HG03135 (cell line): Measurements from ENCODE around the gene C1S.
"Not testable (repeated sequence)": the region's sequence is repeated elsewhere in the genome, so short reads cannot be mapped to it uniquely, and the experiment has no call there.

Experiments used
- ATAC-seq: cut with Tn5 transposase; IDR thresholded peaks from one replicate; pipeline ENCODE4 v1.9.1; 2021; ENCODE audit warnings: mild to moderate bottlenecking, moderate library complexity; ENCODE audit not compliant: unreplicated experiment

The C1S gene

DNA sequence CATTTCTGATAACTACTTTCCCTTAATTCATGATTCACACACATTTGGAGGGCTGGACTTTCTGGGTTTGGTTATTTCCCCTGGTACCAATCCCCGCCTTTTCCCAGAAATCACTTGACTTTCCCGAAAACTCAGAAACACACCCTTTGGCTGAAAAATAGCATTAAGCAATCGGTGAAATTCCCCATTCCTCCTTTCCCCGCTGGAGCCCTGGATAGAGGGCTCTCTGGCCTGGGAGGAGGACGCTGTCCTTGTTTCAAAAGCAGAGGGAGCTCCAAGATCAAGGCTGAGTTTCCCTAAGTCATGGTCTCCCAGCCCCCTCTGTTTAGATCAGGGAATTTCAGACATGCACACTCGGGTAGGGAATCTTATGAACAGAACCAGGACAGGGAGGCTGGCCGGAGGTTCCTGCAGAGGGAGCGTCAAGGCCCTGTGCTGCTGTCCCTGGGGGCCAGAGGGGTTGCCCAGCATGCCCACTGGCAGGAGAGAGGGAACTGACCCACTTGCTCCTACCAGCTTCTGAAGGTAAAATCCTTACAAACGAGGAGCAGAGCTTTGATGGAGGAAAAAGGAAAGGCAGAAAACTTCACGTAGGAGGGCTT is at the start of gene C1S:
C1S (plus strand) TSS at position 366 of the 602 bp plus-strand sequence. CDS start 1,195 bp downstream, outside the sequence.
- no peak for ATAC-seq

DNA sequence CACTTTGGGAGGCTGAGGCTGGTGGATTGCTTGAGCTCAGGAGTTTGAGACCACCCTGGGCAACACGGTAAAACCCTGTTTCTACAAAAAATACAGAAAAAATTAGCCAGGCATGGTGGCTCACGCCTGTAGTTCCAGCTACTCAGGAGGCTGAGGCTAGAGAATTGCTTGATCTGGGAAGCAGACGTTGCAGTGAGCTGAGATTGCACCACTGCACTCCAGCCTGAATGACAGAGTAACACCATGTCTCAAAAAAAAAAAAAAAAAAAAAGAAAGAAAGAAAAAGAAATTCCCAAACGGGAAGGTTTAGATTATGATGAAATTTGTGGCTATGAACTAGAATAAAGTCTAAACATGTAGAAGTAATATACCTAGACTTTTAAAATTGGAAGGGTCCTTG is 49.1 kb upstream of the C1S start:
- ATAC-seq, result not testable (repeated sequence)

DNA sequence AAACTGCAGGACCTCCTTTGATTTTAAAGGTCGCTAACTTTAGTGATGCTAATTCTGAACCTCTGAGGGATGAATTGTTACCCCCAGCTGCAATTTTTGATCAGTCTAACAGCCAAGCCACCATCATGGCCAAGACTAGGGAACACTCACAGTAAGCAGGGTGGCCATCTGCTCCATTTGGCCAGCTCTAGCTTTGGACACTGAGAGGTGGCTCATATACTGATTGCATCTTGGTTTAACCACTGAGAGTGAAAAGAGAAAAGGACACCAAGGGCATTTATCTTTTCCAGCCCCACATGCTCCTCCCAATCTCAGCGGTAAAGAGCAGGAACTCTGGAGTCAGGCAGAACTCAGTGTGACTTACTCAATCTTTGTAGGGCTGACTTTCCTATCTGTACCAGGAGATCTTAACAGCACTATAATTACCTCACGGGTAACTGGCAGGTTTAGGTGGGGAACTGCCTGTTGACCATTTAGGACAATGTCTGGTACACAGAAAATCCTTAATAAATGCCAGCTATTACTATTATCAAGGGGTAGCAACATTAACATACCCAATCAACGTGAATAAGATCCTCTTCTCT is 48.4 kb upstream of the C1S start:
- no peak for ATAC-seq

DNA sequence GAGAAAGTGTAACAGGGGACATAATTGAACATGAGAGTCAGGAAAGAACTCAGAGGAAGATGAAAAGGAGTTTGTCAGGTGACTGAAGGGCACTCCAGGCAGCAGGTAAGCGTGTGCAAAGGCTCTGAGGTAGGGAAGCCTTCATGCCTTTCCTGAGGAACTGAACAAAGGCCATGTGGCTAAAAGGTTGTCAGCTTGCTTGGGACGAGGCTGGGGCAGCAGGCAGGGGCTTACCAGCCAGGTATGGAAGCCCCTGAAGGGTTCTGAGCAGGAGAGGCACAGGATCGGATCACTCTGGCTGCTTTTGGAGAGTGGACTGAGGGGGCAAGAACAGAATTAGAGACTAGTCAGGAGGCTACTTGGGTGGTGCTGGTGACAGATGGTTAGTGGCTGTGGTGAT is 47.4 kb upstream of the C1S start:
- ATAC-seq, result no peak

DNA sequence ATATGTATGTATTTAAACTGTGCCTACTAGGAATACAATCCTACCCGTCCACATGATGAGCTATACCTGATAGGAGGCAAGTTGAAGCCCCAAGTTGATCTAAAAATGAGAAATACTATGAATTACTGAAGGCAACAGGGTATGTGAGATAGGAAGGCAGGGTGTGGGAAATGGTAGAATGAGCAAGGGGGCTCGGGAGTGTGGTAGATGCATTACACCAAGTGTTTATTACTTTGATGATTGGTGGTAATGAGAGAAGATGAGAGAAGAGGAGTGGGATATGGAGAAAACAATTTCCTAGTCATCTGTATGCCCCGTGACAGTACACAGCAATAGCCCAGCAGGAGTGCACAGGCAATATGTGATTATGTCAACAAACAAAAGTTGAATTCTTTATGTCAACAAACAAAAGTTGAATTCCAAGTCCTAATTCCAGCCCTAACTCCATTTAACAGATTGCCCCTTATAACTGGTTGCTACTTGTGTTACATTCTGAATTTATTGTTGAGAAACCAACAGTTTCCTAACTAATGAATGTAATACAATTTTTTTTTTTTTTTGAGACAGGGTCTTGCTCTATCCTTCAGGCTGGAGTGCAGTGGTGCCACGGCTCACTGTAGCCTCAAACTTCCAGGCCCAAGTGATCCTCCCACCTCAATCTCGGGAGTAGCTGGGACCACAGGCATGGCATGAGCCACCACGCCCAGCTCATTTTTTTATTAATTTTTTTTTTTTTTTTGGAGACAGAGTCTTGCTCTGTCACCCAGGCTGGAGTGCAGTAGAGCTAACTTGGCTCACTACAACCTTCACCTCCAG is 44.8 kb upstream of the C1S start:
- no peak for ATAC-seq

DNA sequence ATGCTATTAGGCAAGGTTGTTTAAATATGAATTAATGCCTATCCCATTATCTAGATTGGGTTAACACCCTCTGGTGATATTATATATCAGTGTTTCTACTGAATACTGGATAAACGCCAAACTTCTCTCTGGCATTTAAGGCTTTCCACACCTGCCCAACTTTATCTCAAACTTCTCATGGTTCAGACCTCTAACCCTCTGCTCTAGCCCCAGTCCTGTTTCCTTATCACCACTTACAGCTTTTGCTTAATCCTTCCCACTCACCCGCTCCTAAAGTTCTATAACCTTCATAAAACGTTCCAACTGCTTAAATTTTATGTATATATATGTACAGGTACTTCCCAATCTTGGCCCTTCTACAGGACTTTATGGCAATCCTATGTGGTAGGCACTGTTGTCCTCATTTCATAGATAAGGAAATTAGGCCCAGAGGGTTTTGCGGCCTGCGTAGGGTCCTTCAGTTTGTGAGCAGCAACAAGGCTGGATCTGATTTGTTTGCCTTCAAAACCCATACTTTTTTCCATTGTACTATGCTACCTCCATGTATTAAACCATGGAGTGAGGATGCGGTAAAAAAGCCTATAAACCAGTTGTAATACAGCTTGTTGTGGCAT is 43.5 kb upstream of the C1S start:
- ATAC-seq, result no peak

DNA sequence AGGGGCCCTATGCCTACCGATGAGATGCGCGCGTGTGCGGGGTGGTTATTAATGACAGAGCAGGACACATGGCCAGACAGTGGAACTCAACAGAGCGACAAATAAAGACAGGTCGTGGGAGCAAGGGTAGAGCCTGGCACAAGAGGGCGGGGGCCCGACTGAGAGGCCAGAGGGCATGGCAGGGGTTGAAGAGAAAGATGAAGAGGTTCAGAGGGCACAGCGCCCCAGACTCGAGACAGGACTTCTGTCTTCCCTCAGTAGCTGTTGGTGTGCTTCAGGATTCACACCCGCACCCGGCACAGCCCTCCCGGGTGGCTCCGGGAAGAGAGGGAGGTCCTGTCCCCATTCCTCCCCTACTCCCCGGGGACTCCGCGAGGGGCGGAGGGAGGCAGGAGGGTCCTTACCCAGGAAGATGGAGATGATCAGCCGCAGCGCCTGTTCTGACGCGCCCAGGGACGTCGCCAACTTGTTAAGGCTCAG is 42.6 kb upstream of the C1S start:
- peak; percentile 24 for ATAC-seq

DNA sequence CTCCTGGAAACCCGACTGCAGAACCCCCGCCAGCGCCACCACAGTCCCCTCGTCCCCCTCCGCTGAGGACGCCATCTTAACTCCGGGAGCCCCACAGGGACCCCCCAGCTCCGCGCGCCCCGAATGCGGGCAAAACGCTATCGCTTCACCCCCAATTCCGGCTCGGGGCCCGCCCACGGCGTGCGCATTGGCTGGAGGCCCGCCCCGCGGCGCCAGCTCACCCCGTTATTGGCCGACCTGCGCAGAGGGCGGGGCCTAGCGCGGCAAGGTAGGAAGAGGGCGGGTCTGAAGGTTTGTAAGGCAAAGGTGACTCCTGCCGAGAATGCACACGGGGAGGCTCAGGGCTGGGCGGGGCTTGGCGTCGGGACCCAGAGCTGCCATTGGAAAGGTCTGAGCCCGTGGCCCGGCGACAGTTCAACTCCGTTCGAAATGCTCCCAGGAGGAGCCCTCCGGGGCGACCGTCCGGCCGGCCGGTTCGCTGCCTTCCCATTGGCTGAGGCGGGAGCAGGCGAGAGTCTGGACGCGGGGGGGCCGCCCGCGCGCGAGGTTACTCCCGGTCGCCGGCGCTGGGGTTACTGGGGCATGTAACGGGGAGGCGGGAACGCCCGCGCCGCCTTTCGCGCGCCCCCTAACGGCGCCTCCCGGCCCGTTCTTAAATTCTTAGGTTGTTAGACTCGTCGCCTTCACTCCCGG is 42.0 kb upstream of the C1S start, which contains the start of gene LPCAT3:
LPCAT3 (minus strand) TSS at position 127 of the 693 bp plus-strand sequence; CDS start at position 75, 52 bp downstream.
- ATAC-seq, result peak; percentile 91

DNA sequence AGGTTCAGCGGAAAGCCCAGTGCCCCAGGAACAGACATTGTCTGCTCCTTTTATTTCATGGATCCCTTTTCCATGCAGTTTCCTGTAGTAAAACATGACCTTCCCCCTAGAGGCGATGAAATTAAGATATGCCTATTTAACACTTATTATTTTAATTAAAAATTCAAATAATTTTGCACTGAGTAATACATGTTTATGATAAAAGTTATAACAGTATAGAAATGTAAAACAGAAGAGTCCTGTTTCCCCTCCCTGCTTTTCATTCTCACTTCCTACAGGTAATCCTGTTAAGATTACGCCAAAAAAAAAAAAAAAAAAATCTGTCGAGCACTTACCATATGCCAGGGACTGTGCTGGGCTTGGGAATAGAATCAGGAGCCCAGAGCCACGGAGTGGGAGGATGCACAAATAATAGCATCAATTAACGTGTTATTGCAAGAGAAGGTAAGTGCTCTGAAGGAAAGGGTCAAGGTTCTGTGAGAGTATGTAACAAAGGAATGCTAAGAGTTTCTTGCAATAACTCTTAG is 41.4 kb upstream of the C1S start:
- no peak for ATAC-seq

DNA sequence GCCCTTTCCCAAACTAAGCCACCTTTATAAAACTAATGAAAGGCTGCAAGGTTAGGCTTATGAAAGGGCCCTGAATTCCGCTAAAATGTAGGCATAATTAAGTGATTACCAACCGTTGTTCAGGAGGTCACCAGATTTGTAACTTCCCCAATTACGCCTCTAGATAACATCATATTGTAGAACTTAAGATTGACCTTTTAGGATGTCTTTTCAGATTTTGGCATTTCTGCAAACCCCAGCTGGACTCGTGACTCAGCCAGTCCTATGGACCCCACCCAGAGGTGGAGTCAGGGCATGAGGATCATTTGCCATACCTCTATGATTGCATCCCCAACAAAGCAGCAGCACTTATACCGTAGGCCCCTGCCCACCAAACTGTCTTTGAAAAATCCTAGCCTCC is 38.6 kb upstream of the C1S start:
- ATAC-seq, result no peak

DNA sequence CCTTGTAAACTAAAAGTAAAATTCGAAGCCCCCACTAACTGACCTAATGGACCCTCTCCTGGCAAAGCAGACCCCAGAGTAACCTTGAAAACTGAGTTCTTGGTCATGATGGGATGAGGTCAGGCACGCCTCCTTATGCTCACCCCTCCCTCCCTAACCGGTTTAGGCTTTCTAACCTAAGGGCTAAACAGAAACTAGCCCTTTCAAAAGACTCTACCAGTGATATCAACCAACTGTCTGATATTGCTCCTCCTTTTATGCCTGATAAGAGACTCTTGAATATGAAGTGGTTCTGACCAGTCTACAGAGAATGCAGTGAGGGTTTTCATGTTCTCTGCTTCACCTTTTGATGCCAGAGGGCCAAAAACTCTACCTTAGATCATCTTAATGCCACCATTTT is 37.4 kb upstream of the C1S start:
- no peak for ATAC-seq

DNA sequence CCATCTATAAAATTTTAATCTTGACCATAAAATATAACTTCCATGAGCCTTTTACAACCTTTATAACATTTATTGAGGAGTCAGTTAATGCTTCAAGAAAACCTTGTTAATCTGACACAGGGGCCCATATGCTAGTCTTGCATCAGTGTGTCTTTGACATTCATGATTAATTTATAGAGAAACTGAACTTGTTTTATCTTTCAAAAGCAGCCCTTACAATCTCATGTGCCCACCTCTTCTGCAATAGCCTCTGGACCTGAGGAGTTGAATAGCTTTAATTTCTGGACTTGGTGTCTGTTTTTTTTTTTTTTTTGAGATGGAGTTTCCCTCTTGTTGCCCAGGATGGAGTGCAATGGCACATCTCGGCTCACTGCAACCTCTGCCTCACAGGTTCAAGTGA is 33.7 kb upstream of the C1S start:
- ATAC-seq, result no peak

DNA sequence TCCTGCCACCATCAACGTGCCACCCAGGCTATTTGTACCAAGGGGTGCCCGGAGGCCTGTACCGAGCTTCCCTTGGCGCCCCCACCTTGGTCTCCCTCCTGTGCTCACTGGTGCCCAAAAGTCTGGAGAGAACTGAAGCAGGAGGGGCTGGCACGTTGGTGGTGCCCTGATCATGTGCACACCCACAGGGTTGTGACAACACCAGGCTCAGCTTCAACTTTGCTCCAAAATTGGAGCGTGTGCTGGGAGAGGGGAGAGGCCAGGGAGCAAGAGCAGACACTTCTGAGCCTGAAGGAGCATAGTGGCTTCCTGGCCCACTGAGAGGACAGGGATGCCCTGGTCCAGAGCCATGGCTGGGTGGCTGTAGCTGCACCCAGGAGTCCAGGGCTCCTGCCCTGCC is 29.2 kb upstream of the C1S start:
- ATAC-seq, result no peak

DNA sequence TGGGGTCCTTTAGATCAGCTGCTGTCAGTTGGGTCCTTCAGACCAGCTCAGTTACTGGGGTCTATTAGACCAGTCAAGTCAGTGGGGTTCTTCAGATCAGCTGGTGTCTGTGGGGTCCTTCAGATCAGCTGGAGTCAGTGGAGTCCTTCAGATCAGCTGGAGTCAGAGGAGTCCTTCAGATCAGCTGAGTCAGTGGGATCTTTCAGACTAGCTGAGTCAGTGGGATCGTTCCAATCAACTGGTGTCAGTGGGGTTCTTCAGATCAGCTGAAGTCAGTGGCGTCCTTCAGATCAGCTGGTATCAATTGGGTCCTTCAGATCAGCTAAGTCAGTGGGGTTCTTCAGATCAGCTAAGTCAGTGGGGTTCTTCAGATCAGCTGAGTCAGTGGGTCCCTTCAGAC is 27.5 kb upstream of the C1S start:
- ATAC-seq, result no peak

DNA sequence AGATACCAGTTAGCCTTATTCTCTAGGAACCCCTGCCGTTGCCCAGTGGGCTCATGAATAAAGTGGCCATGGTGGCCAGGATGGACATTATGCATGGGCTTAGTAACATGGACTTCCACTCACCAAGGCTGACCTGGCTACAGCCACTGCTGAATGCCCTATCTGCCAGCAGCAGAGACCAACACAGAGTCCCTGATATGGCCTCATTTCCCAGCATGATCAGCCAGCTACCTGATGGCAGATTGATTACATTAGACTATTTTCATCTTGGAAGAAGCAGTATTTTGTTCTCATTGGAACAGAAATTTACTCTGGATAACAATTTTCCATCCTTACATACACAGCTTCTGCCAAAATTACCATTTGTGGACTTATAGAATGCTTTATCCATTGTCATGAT is 26.1 kb upstream of the C1S start:
- no peak for ATAC-seq

DNA sequence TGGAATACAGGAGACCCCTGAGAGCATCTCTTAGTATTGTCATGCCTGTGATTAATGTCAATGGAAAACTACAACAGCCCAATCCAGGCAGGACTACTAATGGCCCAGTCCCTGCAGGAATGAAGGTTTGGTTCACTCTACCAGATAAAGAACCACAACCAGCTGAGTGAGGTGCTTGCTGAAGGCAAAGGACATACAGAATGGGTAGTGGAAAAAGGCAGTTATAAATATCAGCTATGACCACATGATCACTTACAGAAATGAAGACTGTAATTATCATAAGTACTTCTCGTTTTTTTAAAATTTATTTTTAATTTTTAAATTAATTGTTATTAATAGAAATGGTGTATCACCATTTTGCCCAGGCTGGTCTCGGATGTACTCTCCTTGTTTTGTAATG is 25.1 kb upstream of the C1S start:
- no peak for ATAC-seq

DNA sequence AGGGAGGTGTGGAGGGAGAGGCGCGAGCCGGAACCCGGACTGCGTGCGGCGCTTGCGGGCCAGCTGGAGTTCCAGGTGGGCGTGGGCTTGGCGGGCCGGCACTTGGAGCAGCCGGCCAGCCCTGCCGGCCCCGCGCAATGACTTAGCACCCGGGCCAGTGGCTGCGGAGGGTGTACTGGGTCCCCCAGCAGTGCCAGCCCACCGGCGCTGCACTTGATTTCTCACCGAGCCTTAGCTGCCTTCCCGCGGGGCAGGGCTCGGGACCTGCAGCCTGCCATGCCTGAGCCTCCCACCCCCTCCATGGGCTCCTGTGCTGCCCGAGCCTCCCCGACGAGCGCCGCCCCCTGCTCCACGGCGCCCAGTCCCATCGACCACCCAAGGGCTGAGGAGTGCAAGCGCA is 23.1 kb upstream of the C1S start:
- not testable (repeated sequence) for ATAC-seq

DNA sequence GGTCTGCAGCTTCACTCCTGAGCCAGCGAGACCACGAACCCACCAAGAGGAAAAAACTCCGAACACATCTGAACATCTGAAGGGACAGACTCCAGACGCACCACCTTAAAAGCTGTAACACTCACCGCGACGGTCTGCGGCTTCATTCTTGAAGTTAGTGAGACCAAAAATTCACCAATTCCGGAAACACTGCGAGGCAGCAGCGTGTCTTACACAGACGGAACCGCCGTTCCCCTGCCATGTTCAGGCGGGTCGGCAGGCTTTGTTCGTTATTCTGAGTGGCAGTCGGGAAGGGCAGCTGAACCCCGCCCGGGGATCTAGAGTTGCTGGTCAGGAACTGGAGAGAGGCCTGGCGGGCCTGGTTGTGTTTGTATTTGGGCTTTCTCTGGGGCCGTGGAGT is 21.9 kb upstream of the C1S start:
- ATAC-seq, result no peak

DNA sequence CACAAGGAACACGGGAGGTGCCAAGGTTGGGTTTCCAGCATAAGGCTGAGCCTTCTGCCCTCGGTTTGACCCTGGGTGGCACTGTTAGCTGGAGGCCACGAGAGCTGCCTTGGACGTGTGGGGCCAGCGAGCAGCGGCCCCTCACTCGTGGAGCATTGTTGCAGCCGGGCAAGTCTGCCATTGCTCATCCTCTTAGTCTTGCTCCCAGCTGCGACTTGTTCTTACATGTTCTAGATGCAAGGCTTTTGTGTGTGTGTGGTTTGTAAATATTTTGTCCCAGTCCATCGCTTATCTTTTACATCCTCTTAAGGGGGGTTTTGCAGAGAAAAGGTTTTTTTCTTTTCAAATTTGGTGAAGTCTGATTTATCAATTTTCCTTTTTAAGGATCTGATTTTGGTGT is 21.1 kb upstream of the C1S start:
- no peak for ATAC-seq

DNA sequence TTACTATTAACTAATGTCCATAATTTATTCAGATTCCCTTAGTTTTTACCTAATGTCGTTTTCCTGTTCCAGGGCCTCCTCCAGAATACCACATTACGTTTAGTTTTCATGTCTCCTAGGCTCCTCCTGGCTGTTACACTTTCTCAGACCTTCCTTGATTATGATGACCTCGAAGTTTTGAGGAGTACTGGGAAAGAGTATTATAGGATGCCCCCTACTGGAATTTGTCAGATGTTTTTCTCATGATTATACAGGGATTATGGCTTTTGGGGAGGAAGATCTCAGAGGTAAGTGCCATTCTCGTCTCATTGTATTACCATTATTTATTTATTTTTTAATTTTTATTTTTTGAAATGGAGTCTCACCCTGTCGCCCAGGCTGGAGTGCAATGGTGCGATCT is 17.7 kb upstream of the C1S start:
- ATAC-seq, result no peak

DNA sequence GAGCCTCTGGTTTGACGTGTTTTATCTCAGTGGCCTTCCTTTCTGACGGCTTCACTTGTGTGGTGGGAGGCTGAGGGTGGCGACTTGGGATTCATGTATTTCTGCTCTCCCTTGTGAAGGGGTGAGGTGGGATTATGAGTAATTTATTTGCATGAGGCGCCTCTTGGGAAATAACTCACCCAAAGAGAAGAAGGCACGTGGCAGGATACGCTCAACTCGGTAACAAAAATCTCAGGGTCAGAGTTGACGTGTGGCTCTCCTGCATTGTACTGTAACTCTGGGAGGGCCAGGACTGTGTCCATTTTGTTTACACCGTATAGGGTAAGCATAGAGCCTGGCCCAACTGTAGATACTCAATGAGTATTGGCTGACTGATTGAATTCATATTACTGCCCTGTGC is 14.6 kb upstream of the C1S start:
- ATAC-seq, result no peak
